ENCODE data around the gene BTK. TPM values are rescaled to one million over a fixed set of nuclear protein-coding genes. Genes with fewer than 3 reads are reported as not detected.

The BTK gene
- total RNA-seq, 1 experiment from 2014 or later = 0.35 TPM

DNA sequence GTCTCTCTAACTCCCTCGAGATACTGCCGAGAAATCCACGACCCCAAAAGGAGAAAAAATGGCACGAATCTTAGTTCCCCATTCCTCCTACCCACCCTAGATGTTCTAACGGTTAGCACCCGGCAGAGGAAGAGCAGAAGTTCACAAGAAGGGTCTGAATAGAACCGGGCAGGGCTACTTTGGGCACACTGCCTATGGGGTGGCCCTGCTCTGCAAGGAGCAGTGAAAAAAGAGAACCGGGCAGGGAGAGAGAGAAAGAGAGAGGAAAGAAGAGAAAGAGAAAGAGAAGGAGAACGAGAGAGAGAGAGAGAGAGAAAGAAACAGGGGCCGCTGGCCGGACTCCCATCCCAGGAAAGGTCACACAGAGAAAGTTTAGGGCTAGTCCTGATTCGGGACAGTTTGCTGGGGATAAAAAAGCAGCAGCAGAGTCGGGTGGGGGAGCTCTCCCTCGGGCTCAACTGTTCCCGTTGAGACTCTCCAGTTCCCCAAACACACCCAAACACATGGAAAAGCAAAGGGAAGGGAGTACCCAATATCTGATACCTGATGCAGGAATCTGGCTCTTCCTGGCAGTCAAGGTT, 21.3 kb upstream of the BTK start:
- H3K4ac ChIP-seq (ENCODE audit: low read depth, low read length) = no peak overlapping the region
- WGBS (ENCODE audit: extremely low coverage, insufficient read length, low lambda C conversion rate) = no CpG with 5 or more reads among the region's 15 CpGs
- peak overlapping the region; percentile 95 for H3K9ac ChIP-seq (ENCODE audit: extremely low read depth, insufficient read length, low read length)
- peak overlapping the region; percentile 87 for H3K14ac ChIP-seq (ENCODE audit: insufficient read depth, low read length)
- H2AFZ ChIP-seq (ENCODE audit: low read length) = no peak overlapping the region
- H3K79me2 ChIP-seq (ENCODE audit: insufficient read depth, low read length) = peaks cover 7% of the 10 kb centered on the region; the same call in 1 of the 2 replicates
- no peak for DNase-seq
- Mint-ChIP-seq H3K9me3 (peaks cover 55 to 64% of the 10 kb centered on the region in 2 experiments), H3K27me3 (ENCODE audit: low read depth) (peaks cover 1% of the 10 kb centered on the region; the same call in 1 of the 2 replicates), H3K4me1 (peaks cover 5 to 11% of the 10 kb centered on the region in 2 experiments; a peak in 3 of 4 replicates), H3K4me3 (peak overlapping the region; percentile 92 to 95), H3K27ac (peak overlapping the region; percentile 75 to 98 (median 89)), H3K36me3 (ENCODE audit: insufficient read depth in 1 of 3, low read depth in 3 of 3) (peaks cover 18 to 28% (median 21%) of the 10 kb centered on the region in 3 experiments)
- H3K27me3 ChIP-seq (ENCODE audit: insufficient read depth, low read length) = no peaks in the 10 kb centered on the region
- no peak overlapping the region for H4K5ac ChIP-seq (ENCODE audit: insufficient read length, low read depth, low read length)
- no peaks in the 10 kb centered on the region for H4K20me1 ChIP-seq (ENCODE audit: control insufficient read depth, insufficient read depth, insufficient read length)
- H4K91ac ChIP-seq (ENCODE audit: insufficient read length, low read depth, low read length) = no peak overlapping the region
- peaks cover 4% of the 10 kb centered on the region for H3K23me2 ChIP-seq (ENCODE audit: insufficient read length, low read depth, low read length, poor library complexity, severe bottlenecking)
- no peak overlapping the region for H3K56ac ChIP-seq (ENCODE audit: insufficient read length, low read depth, low read length)
- H2BK20ac ChIP-seq (ENCODE audit: low read depth, low read length, poor library complexity, severe bottlenecking) = no peak overlapping the region
- H2BK15ac ChIP-seq (ENCODE audit: low read depth, low read length) = no peak overlapping the region
- H3K9me3 ChIP-seq (ENCODE audit: control insufficient read depth, low read depth, low read length) = peaks cover 19% of the 10 kb centered on the region
- H4K8ac ChIP-seq (replicated peaks; ENCODE audit: insufficient read length, low read depth, low read length) = no peak overlapping the region
- peak overlapping the region; percentile 52 for H3K4me2 ChIP-seq (ENCODE audit: insufficient read depth, insufficient read length, low read length)
- no peak overlapping the region for H3T11ph ChIP-seq (ENCODE audit: low read length)
- H3K23ac ChIP-seq (ENCODE audit: insufficient read length, low read depth, low read length) = no peak overlapping the region
- H3K79me1 ChIP-seq (ENCODE audit: insufficient read depth, low read depth, low read length, poor library complexity, severe bottlenecking) = no peaks in the 10 kb centered on the region
- no peak overlapping the region for H2AK5ac ChIP-seq (ENCODE audit: insufficient read length, low read length)
- no peaks in the 10 kb centered on the region for H3K4me1 ChIP-seq (ENCODE audit: insufficient read depth, low read length)
- no peak overlapping the region for H2BK12ac ChIP-seq (ENCODE audit: insufficient read length, low read depth, low read length)
- H2BK5ac ChIP-seq (ENCODE audit: insufficient read length, low read length) = no peak overlapping the region
- no peak overlapping the region for H2BK120ac ChIP-seq (ENCODE audit: low read depth, low read length, poor library complexity, severe bottlenecking)
- TF ChIP-seq CTCF (conservative IDR thresholded peaks at IDR 0.05) = no peak
- H3K27ac ChIP-seq (ENCODE audit: insufficient read length, low read depth, low read length) = peak overlapping the region; percentile 48
- H3K18ac ChIP-seq (ENCODE audit: insufficient read length, low read depth, low read length) = peak overlapping the region; percentile 45

All from H9 (cell line).